Measurements from ENCODE around the gene MYBPC1. TPM values are rescaled to one million over a fixed set of nuclear protein-coding genes. Genes with fewer than 3 reads are reported as not detected.
A peak's percentile ranks its signal among the peaks of the same experiment; 100 is the strongest.

MYBPC1 gene
- total and polyA plus RNA-seq, 2 of the 13 experiments (the other 11 are each of a cell fraction or from before 2014, with no cell fraction given): 0.31 to 0.53 TPM

- TF ChIP-seq SUZ12 (IDR thresholded peaks at IDR 0.05; ENCODE audit: low read depth, low read length) (no peak), HIC2 (CRISPR knock-in tag; IDR thresholded peaks at IDR 0.05; ENCODE audit: low read depth) (peak; percentile 48; the same call in 1 of the 2 replicates), ATRX (CRISPR knock-in tag; IDR thresholded peaks at IDR 0.05; ENCODE audit: borderline replicate concordance) (no peak), SMYD3 (CRISPR knock-in tag; IDR thresholded peaks at IDR 0.05) (0 out of 2 replicates have a peak, but pooled peaks have one; percentile 1), ZNF318 (CRISPR knock-in tag; IDR thresholded peaks at IDR 0.05) (no peak), ATF6 (CRISPR knock-in tag; conservative IDR thresholded peaks at IDR 0.05) (no peak), ZNF33A (CRISPR knock-in tag; IDR thresholded peaks at IDR 0.05; ENCODE audit: borderline replicate concordance) (no peak), ATF5 (CRISPR knock-in tag; IDR thresholded peaks at IDR 0.05; ENCODE audit: low read depth) (no peak), ZNF160 (CRISPR knock-in tag; IDR thresholded peaks at IDR 0.05) (no peak), MXD4 (CRISPR knock-in tag; IDR thresholded peaks at IDR 0.05) (peak; percentile 14; the same call in 1 of the 2 replicates), ZNF446 (CRISPR knock-in tag; IDR thresholded peaks at IDR 0.05) (no peak), YY1 (IDR thresholded peaks at IDR 0.05; ENCODE audit: insufficient read depth, insufficient replicate concordance, low read depth, low read length) (peak; percentile 15)
These were observed 13.1 kb downstream of the MYBPC1 start (continued) for GRCh38 chr12:101607894-101608293.
